OCI-LY1 (cell line): ENCODE measurements around the gene CTNNA2.

Source experiments
- H2AFZ ChIP-seq: fragments of 200-600 bp; sonication (generic), shearing (Covaris generic); 2 replicates; pipeline ENCODE4 v1.6.0; 2014; ENCODE audit warnings: antibody characterized with exemption, mild to moderate bottlenecking, low read length
- H3F3A ChIP-seq: fragments of 200-600 bp; sonication (generic), shearing (Covaris generic); 2 replicates; pipeline ENCODE4 v1.6.0; 2014; ENCODE audit warnings: mild to moderate bottlenecking, antibody characterized with exemption, low read length, moderate library complexity; ENCODE audit not compliant: insufficient read depth
- H3K27ac ChIP-seq: fragments of 200-600 bp; sonication (generic); 2 replicates; pipeline ENCODE4 v1.5.1; 2014; ENCODE audit warnings: low read length, mixed run types, mild to moderate bottlenecking, low read depth; ENCODE audit not compliant: poor library complexity, severe bottlenecking
- H3K27me3 ChIP-seq: fragments of 200-600 bp; sonication (generic); 2 replicates; pipeline ENCODE4 v1.6.0; 2014; ENCODE audit warnings: antibody characterized with exemption, mild to moderate bottlenecking, low read length, moderate library complexity; ENCODE audit not compliant: insufficient read depth
- H3K36me3 ChIP-seq: fragments of 200-600 bp; sonication (generic); 2 replicates; pipeline ENCODE4 v1.6.1; 2014; ENCODE audit warnings: mild to moderate bottlenecking, antibody characterized with exemption, low read length, moderate library complexity, mixed read lengths; ENCODE audit not compliant: insufficient read depth
- H3K4me1 ChIP-seq: fragments of 200-600 bp; sonication (generic); 2 replicates; pipeline ENCODE4 v1.5.1; 2014; ENCODE audit warnings: mild to moderate bottlenecking, low read length, moderate library complexity; ENCODE audit not compliant: insufficient read depth, severe bottlenecking
- H3K4me2 ChIP-seq: fragments of 200-600 bp; sonication (generic), shearing (Covaris generic); 2 replicates; pipeline ENCODE4 v1.6.1; 2014; ENCODE audit warnings: low read length
- H3K4me3 ChIP-seq: fragments of 200-600 bp; sonication (generic); 2 replicates; pipeline ENCODE4 v1.5.1; 2014; ENCODE audit warnings: low read length, low read depth, mild to moderate bottlenecking, mixed read lengths; ENCODE audit not compliant: poor library complexity, severe bottlenecking
- H3K79me2 ChIP-seq: fragments of 200-600 bp; shearing (Covaris generic); 2 replicates; pipeline ENCODE4 v1.6.1; 2016; ENCODE audit warnings: mixed run types, low read length, mixed read lengths; ENCODE audit not compliant: insufficient read depth
- H3K9ac ChIP-seq: fragments of 200-600 bp; sonication (generic), shearing (Covaris generic); 2 replicates; pipeline ENCODE4 v1.6.1; 2014; ENCODE audit warnings: mild to moderate bottlenecking, low read length, mixed read lengths
- H3K9me2 ChIP-seq: fragments of 200-600 bp; sonication (generic), shearing (Covaris generic); 2 replicates; pipeline ENCODE4 v1.6.1; 2014; ENCODE audit warnings: low read depth, mild to moderate bottlenecking, low read length, mixed read lengths
- H3K9me3 ChIP-seq: fragments of 200-600 bp; shearing (Covaris generic); 2 replicates; pipeline ENCODE4 v1.6.1; 2014; ENCODE audit warnings: low read length, mixed read lengths
- H4K20me1 ChIP-seq: fragments of 200-600 bp; sonication (generic), shearing (Covaris generic); 2 replicates; pipeline ENCODE4 v1.6.0; 2016; ENCODE audit warnings: mild to moderate bottlenecking, low read length; ENCODE audit not compliant: insufficient read depth
- CTCF ChIP-seq: fragments of 200-600 bp; sonication (generic), shearing (Covaris generic); IDR thresholded peaks from 2 replicates; pipeline ENCODE4 v1.5.1; 2017; ENCODE audit warnings: mild to moderate bottlenecking, antibody characterized with exemption, low read length, moderate library complexity, mixed read lengths
- EZH2 ChIP-seq: fragments of 200-600 bp; sonication (generic), shearing (Covaris generic); IDR thresholded peaks from 2 replicates; pipeline ENCODE4 v1.8.0; 2017; ENCODE audit warnings: borderline replicate concordance, mixed run types, mild to moderate bottlenecking, antibody characterized with exemption, low read length, moderate library complexity, mixed read lengths

The CTNNA2 gene

GRCh38 chr2:79849241-79849640 is 336.4 kb downstream of the CTNNA2 start:
- H4K20me1 ChIP-seq: no peaks in the 10 kb centered on the region
- no peaks in the 10 kb centered on the region for H3K36me3 ChIP-seq
- H3K4me1 ChIP-seq: no peaks in the 10 kb centered on the region
- no peak overlapping the region for H3K9ac ChIP-seq
- no peaks in the 10 kb centered on the region for H3F3A ChIP-seq
- no peaks in the 10 kb centered on the region for H3K9me3 ChIP-seq
- no peak overlapping the region for H2AFZ ChIP-seq
- no peak for TF ChIP-seq EZH2
- no peak for TF ChIP-seq CTCF
- no peak overlapping the region for H3K4me2 ChIP-seq
- no peaks in the 10 kb centered on the region for H3K27me3 ChIP-seq
- H3K79me2 ChIP-seq: no peaks in the 10 kb centered on the region
- no peak overlapping the region for H3K27ac ChIP-seq
- no peaks in the 10 kb centered on the region for H3K9me2 ChIP-seq
- H3K4me3 ChIP-seq: no peak overlapping the region

GRCh38 chr2:79849949-79850348 is 337.1 kb downstream of the CTNNA2 start:
- H3K9me2 ChIP-seq: no peaks in the 10 kb centered on the region
- no peaks in the 10 kb centered on the region for H3K36me3 ChIP-seq
- no peaks in the 10 kb centered on the region for H3K4me1 ChIP-seq
- H3K4me3 ChIP-seq: no peak overlapping the region
- no peak overlapping the region for H3K9ac ChIP-seq
- no peak overlapping the region for H2AFZ ChIP-seq
- no peaks in the 10 kb centered on the region for H3K9me3 ChIP-seq
- H3K4me2 ChIP-seq: no peak overlapping the region
- no peak for TF ChIP-seq CTCF
- no peak for TF ChIP-seq EZH2
- no peaks in the 10 kb centered on the region for H3K27me3 ChIP-seq
- H3K27ac ChIP-seq: no peak overlapping the region
- no peaks in the 10 kb centered on the region for H4K20me1 ChIP-seq
- no peaks in the 10 kb centered on the region for H3F3A ChIP-seq
- H3K79me2 ChIP-seq: no peaks in the 10 kb centered on the region

GRCh38 chr2:79850912-79851311 is 338.1 kb downstream of the CTNNA2 start:
- H3K4me2 ChIP-seq: no peak overlapping the region
- H4K20me1 ChIP-seq: no peaks in the 10 kb centered on the region
- no peak overlapping the region for H3K9ac ChIP-seq
- H3K9me3 ChIP-seq: no peaks in the 10 kb centered on the region
- no peaks in the 10 kb centered on the region for H3K36me3 ChIP-seq
- no peak overlapping the region for H3K27ac ChIP-seq
- no peaks in the 10 kb centered on the region for H3K4me1 ChIP-seq
- no peaks in the 10 kb centered on the region for H3K9me2 ChIP-seq
- H3F3A ChIP-seq: no peaks in the 10 kb centered on the region
- no peaks in the 10 kb centered on the region for H3K79me2 ChIP-seq
- TF ChIP-seq CTCF (no peak), EZH2 (no peak)
- no peak overlapping the region for H3K4me3 ChIP-seq
- no peaks in the 10 kb centered on the region for H3K27me3 ChIP-seq
- H2AFZ ChIP-seq: no peak overlapping the region
